Fibroblast of lung (primary cell): ENCODE measurements around the gene HINT2. TPM values are rescaled to one million over a fixed set of nuclear protein-coding genes. Genes with fewer than 3 reads are reported as not detected.

Experiments
- DNase-seq, 2 donors: peaks; one replicate each; pipeline versions ENCODE4 v3.0.0 to v3.0.0-alpha.2; 2010; ENCODE audit warnings: low read depth in 2 of 2
- H2AFZ ChIP-seq: 2 replicates; pipeline ENCODE4 v1.5.1; 2012; ENCODE audit warnings: low read length, control low read depth, inconsistent platforms
- H3K27ac ChIP-seq: 2 replicates; pipeline ENCODE4 v1.5.1; 2011; ENCODE audit warnings: low read length, control low read depth; ENCODE audit not compliant: insufficient read depth
- H3K27me3 ChIP-seq: 2 replicates; pipeline ENCODE4 v1.5.1; 2011; ENCODE audit warnings: mild to moderate bottlenecking, low read length; ENCODE audit not compliant: control insufficient read depth, insufficient read depth
- H3K36me3 ChIP-seq: 2 replicates; pipeline ENCODE4 v1.5.1; 2011; ENCODE audit warnings: low read length; ENCODE audit not compliant: control insufficient read depth, insufficient read depth
- H3K4me1 ChIP-seq: 2 replicates; pipeline ENCODE4 v1.5.1; 2011; ENCODE audit warnings: low read length; ENCODE audit not compliant: control insufficient read depth, insufficient read depth; ENCODE audit errors: extremely low read depth
- H3K4me2 ChIP-seq: 2 replicates; pipeline ENCODE4 v1.5.1; 2011; ENCODE audit warnings: low read length, control low read depth; ENCODE audit not compliant: insufficient read depth; ENCODE audit errors: extremely low read depth
- H3K4me3 ChIP-seq, 4 experiments: fragments of 200-600 bp in 1 of 4; sonication (generic) in 1 of 4; replicated peaks in 1 of 4; 2 replicates each; pipeline ENCODE4 v1.5.1; 2011 to 2016; ENCODE audit warnings: low read length in 4 of 4, low read depth in 3 of 4, mild to moderate bottlenecking in 3 of 4, control low read depth in 2 of 4, inconsistent platforms in 1 of 4, mixed read lengths in 1 of 4; ENCODE audit not compliant: insufficient read depth in 1 of 4; ENCODE audit errors: control extremely low read depth in 1 of 4
- H3K79me2 ChIP-seq: 2 replicates; pipeline ENCODE4 v1.5.1; 2012; ENCODE audit warnings: mild to moderate bottlenecking, low read length, inconsistent platforms; ENCODE audit not compliant: control insufficient read depth, insufficient read depth
- H3K9ac ChIP-seq: 2 replicates; pipeline ENCODE4 v1.5.1; 2011; ENCODE audit warnings: mild to moderate bottlenecking, low read length, control low read depth; ENCODE audit not compliant: insufficient read depth
- H3K9me3 ChIP-seq: 2 replicates; pipeline ENCODE4 v1.5.1; 2012; ENCODE audit warnings: low read depth, low read length; ENCODE audit not compliant: control insufficient read depth, insufficient read depth
- H4K20me1 ChIP-seq: 2 replicates; pipeline ENCODE4 v1.5.1; 2011; ENCODE audit warnings: low read length; ENCODE audit not compliant: control insufficient read depth, insufficient read depth; ENCODE audit errors: extremely low read depth
- CTCF ChIP-seq, 2 donors: IDR thresholded peaks in 1 of 2; conservative IDR thresholded peaks in 1 of 2; 1 replicate in 1 of 2; 2 replicates in 1 of 2; pipeline ENCODE4 v1.5.1; 2011 to 2012; ENCODE audit warnings: low read length in 2 of 2, control low read depth in 1 of 2, inconsistent platforms in 1 of 2, low read depth in 1 of 2, mild to moderate bottlenecking in 1 of 2
- EZH2 ChIP-seq: IDR thresholded peaks from 2 replicates; pipeline ENCODE4 v1.5.1; 2012; ENCODE audit warnings: low read length, control low read depth, mild to moderate bottlenecking; ENCODE audit errors: missing control alignments
- polyA plus RNA-seq, 2 donors: library from polyadenylated mRNA; depleted of rRNA in 1 of 2; stranded (reverse) in 1 of 2; unstranded in 1 of 2; fragments of >200 nt; gene quantifications; 2 replicates each; pipeline ENCODE4 v1.2.1, GENCODE V29; 2011 to 2012; ENCODE audit warnings: missing spikeins in 1 of 2
- total RNA-seq: library from RNA; depleted of rRNA; stranded (reverse); fragments of >200 nt; gene quantifications from 2 replicates; pipeline ENCODE4 v1.2.1, GENCODE V29; 2014

Gene HINT2
- total and polyA plus RNA-seq, 2 donors (not counting 1 experiment from before 2014, with no cell fraction given) = 13.1 to 34.2 TPM

DNA sequence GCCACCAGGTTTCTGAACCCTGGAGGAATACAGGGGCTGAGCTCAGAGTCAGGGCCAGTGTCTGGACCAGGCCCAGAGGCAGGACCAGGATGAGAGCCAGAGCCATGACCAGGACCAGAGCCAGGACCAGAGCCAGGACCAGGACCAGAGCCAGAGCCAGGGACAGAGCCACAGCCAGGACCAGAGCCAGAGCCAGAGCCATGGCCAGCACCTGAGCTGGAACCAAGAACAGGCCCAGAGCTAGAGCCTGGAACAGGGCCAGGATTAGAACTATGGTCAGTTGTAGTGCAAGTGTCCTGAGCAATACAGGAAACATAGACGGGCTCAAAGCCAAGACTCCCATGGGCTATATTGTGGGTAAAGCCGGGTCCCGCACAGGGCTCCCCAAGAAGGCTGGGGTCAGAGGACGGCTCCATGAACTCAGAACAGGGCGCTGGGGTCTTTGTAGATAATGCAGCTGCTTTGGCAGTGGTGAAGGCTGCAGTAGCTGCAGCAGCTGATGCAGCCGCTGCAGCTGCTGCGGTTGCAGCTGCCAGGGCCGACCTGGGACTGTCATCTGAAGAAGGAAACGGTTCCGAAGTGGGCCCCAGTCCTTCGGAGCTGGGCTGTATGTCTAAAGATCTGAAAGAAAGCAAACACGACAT is 3.3 kb downstream of the HINT2 start:
- Histone ChIP-seq H3K9ac (no peak overlapping the region), H3K27ac (peak overlapping the region; percentile 18)

GRCh38 chr9:35810122-35810521 is 4.7 kb downstream of the HINT2 start:
- H3K27ac ChIP-seq = no peak overlapping the region
- H3K9ac ChIP-seq = no peak overlapping the region
- H3K27me3 ChIP-seq = no peaks in the 10 kb centered on the region
- no peaks in the 10 kb centered on the region for H4K20me1 ChIP-seq
- H3K79me2 ChIP-seq = no peaks in the 10 kb centered on the region
- DNase-seq = no peak
- H3K4me3 ChIP-seq = no peak overlapping the region
- no peak overlapping the region for H3K4me2 ChIP-seq
- no peak overlapping the region for H2AFZ ChIP-seq
- no peak for TF ChIP-seq EZH2
- no peak for TF ChIP-seq CTCF (conservative IDR thresholded peaks at IDR 0.05 in 1 of 2, IDR thresholded peaks at IDR 0.05 in 1 of 2; ENCODE audit: low read depth in 1 of 2, low read length in 2 of 2)
- H3K9me3 ChIP-seq = no peaks in the 10 kb centered on the region
- peaks cover 6% of the 10 kb centered on the region for H3K36me3 ChIP-seq
- peaks cover 12% of the 10 kb centered on the region for H3K4me1 ChIP-seq

More for the DNA sequence above, 3.3 kb downstream of the HINT2 start:
- H4K20me1 ChIP-seq = no peaks in the 10 kb centered on the region
- H3K9me3 ChIP-seq = no peaks in the 10 kb centered on the region
- H3K4me2 ChIP-seq = peak overlapping the region; percentile 73
- peak overlapping the region; percentile 30 for H2AFZ ChIP-seq
- H3K4me3 ChIP-seq = peak overlapping the region; percentile 22 to 70 (median 48)
- DNase-seq = peak in 1 of 2 donors; percentile 7
- peaks cover 12% of the 10 kb centered on the region for H3K4me1 ChIP-seq
- H3K27me3 ChIP-seq = no peaks in the 10 kb centered on the region
- H3K36me3 ChIP-seq = no peaks in the 10 kb centered on the region
- TF ChIP-seq EZH2 (no peak), CTCF (conservative IDR thresholded peaks at IDR 0.05 in 1 of 2, IDR thresholded peaks at IDR 0.05 in 1 of 2; ENCODE audit: low read depth in 1 of 2, low read length in 2 of 2) (no peak)
- no peaks in the 10 kb centered on the region for H3K79me2 ChIP-seq

DNA sequence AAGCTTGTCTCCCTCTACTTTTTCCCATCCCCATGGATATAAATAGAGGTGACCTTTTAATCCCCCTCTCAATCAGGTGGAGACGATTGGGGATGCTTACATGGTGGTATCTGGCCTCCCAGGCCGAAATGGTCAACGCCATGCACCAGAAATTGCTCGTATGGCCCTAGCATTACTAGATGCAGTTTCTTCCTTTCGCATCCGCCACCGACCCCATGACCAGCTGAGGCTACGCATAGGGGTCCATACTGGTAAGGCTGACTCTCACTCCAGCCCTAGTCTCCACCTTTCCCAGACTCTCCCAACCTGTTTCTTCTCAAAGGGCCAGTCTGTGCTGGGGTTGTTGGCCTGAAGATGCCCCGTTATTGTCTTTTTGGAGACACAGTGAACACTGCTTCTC is 6.4 kb downstream of the HINT2 start:
- Histone ChIP-seq H3K4me3 (no peak overlapping the region), H2AFZ (no peak overlapping the region), H3K36me3 (peaks cover 6% of the 10 kb centered on the region), H3K27ac (no peak overlapping the region), H3K4me2 (no peak overlapping the region), H3K9me3 (no peaks in the 10 kb centered on the region), H4K20me1 (no peaks in the 10 kb centered on the region), H3K4me1 (peaks cover 10% of the 10 kb centered on the region), H3K27me3 (no peaks in the 10 kb centered on the region), H3K9ac (no peak overlapping the region), H3K79me2 (no peaks in the 10 kb centered on the region)
- TF ChIP-seq CTCF (conservative IDR thresholded peaks at IDR 0.05 in 1 of 2, IDR thresholded peaks at IDR 0.05 in 1 of 2; ENCODE audit: low read depth in 1 of 2, low read length in 2 of 2) (no peak), EZH2 (no peak)
- DNase-seq = no peak
